Osteoblast (primary cell): ENCODE data around the gene SRP19. TPM values are rescaled to one million over a fixed set of nuclear protein-coding genes. Genes with fewer than 3 reads are reported as not detected.
"Not testable (repeated sequence)": the region's sequence is repeated elsewhere in the genome, so short reads cannot be mapped to it uniquely, and the experiment has no call there.

Experiments
- DNase-seq: peaks from one replicate; pipeline ENCODE4 v3.0.0; 2011; ENCODE audit warnings: low spot score, mixed read lengths; ENCODE audit not compliant: insufficient read length; ENCODE audit errors: missing footprints
- H2AFZ ChIP-seq: 2 replicates; pipeline ENCODE4 v1.6.0; 2011; ENCODE audit warnings: mild to moderate bottlenecking, low read length
- H3K27ac ChIP-seq: 2 replicates; pipeline ENCODE4 v1.5.1; 2011; ENCODE audit warnings: mild to moderate bottlenecking, low read depth, low read length, moderate library complexity
- H3K27me3 ChIP-seq: 2 replicates; pipeline ENCODE4 v1.6.0; 2012; ENCODE audit warnings: mild to moderate bottlenecking, control low read depth, inconsistent platforms, low read length, moderate library complexity; ENCODE audit not compliant: insufficient read depth
- H3K36me3 ChIP-seq: 2 replicates; pipeline ENCODE4 v1.5.1; 2011; ENCODE audit warnings: mild to moderate bottlenecking, low read length, control low read depth, moderate library complexity; ENCODE audit not compliant: insufficient read depth
- H3K4me1 ChIP-seq: 2 replicates; pipeline ENCODE4 v1.5.1; 2011; ENCODE audit warnings: mild to moderate bottlenecking, low read length, control low read depth, moderate library complexity; ENCODE audit not compliant: insufficient read depth
- H3K4me2 ChIP-seq: 2 replicates; pipeline ENCODE4 v1.6.0; 2011; ENCODE audit warnings: mild to moderate bottlenecking, low read length; ENCODE audit not compliant: insufficient read depth
- H3K4me3 ChIP-seq: fragments of 200-600 bp; sonication (generic); 3 replicates; pipeline ENCODE4 v1.5.1; 2012; ENCODE audit warnings: mild to moderate bottlenecking, low read length, inconsistent platforms; ENCODE audit not compliant: insufficient read depth
- H3K79me2 ChIP-seq: 2 replicates; pipeline ENCODE4 v1.6.0; 2012; ENCODE audit warnings: mild to moderate bottlenecking, low read length, control low read depth, inconsistent platforms; ENCODE audit not compliant: insufficient read depth
- H3K9me3 ChIP-seq: 2 replicates; pipeline ENCODE4 v1.5.1; 2011; ENCODE audit warnings: low read depth, low read length, control low read depth
- H4K20me1 ChIP-seq: 2 replicates; pipeline ENCODE4 v1.6.0; 2012; ENCODE audit warnings: mild to moderate bottlenecking, low read length, control low read depth; ENCODE audit not compliant: insufficient read depth
- total RNA-seq: library from RNA; depleted of rRNA; stranded (reverse); fragments of >200 nt; gene quantifications from 2 replicates; pipeline ENCODE4 v1.2.3, GENCODE V29; 2012
- TF ChIP-seq, protein P1 (sequence below): IDR thresholded peaks from 2 replicates; pipeline ENCODE4 v1.5.1; 2011; ENCODE audit warnings: mild to moderate bottlenecking, low read depth, low read length, moderate library complexity; ENCODE audit errors: extremely low read depth

Gene SRP19
- total RNA-seq, 1 donor: 59.0 TPM

DNA sequence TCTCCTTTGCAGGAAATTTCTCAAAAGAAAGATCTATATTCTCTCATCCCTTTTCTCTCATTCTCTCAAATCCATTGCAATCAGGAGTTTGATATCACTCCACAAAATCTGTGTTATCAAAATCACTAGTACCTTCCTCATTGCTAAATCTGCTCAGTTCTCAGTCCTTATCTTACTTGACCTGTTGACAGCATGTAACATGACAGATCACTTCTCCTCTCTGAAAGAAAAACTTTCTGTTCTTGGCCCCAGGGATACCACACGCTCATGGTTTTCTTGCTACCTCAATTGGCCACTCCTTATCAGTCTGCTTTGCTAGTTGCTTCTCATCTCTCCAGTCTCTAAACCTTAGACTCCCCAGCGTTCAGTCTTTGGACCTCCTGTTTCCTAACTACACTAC lies 22.1 kb downstream of the SRP19 start:
- peaks cover 21% of the 10 kb centered on the region for H3K79me2 ChIP-seq
- no peak for DNase-seq
- no peaks in the 10 kb centered on the region for H3K27me3 ChIP-seq
- H4K20me1 ChIP-seq: no peaks in the 10 kb centered on the region
- H3K4me1 ChIP-seq: peaks cover 5% of the 10 kb centered on the region
- TF ChIP-seq, protein P1, sequence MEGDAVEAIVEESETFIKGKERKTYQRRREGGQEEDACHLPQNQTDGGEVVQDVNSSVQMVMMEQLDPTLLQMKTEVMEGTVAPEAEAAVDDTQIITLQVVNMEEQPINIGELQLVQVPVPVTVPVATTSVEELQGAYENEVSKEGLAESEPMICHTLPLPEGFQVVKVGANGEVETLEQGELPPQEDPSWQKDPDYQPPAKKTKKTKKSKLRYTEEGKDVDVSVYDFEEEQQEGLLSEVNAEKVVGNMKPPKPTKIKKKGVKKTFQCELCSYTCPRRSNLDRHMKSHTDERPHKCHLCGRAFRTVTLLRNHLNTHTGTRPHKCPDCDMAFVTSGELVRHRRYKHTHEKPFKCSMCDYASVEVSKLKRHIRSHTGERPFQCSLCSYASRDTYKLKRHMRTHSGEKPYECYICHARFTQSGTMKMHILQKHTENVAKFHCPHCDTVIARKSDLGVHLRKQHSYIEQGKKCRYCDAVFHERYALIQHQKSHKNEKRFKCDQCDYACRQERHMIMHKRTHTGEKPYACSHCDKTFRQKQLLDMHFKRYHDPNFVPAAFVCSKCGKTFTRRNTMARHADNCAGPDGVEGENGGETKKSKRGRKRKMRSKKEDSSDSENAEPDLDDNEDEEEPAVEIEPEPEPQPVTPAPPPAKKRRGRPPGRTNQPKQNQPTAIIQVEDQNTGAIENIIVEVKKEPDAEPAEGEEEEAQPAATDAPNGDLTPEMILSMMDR: no peak
- H3K9me3 ChIP-seq: no peaks in the 10 kb centered on the region
- H2AFZ ChIP-seq: no peak overlapping the region
- H3K27ac ChIP-seq: no peak overlapping the region
- H3K4me2 ChIP-seq: no peak overlapping the region
- H3K4me3 ChIP-seq: no peak overlapping the region
- H3K36me3 ChIP-seq: peaks cover 59% of the 10 kb centered on the region

DNA sequence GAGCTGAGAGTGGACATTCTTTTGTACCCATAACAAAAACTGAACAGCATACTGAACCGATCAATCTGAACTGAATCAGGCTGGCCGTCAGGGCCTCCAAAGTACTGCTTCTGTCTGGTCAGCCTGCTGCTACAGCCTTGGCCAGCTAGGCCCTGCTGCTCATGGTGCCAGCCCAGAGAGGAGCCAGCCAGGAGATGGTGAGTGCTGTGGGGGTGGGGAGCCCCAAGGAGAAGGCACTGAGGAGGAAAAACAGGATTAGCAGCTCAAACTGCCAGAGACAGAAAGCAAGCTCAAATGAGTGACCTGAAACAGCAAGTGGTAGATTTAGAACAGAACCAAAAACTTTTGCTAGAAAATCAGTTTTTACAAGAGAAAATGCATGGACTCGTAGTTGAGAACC lies 23.9 kb downstream of the SRP19 start:
- no peaks in the 10 kb centered on the region for H3K4me1 ChIP-seq
- peaks cover 46% of the 10 kb centered on the region for H3K36me3 ChIP-seq
- no peak overlapping the region for H3K4me2 ChIP-seq
- no peak overlapping the region for H3K27ac ChIP-seq
- H3K27me3 ChIP-seq: no peaks in the 10 kb centered on the region
- no peak overlapping the region for H3K4me3 ChIP-seq
- H3K9me3 ChIP-seq: no peaks in the 10 kb centered on the region
- peaks cover 21% of the 10 kb centered on the region for H3K79me2 ChIP-seq
- no peak for DNase-seq
- H2AFZ ChIP-seq: no peak overlapping the region
- TF ChIP-seq, protein P1: no peak
- no peaks in the 10 kb centered on the region for H4K20me1 ChIP-seq

DNA sequence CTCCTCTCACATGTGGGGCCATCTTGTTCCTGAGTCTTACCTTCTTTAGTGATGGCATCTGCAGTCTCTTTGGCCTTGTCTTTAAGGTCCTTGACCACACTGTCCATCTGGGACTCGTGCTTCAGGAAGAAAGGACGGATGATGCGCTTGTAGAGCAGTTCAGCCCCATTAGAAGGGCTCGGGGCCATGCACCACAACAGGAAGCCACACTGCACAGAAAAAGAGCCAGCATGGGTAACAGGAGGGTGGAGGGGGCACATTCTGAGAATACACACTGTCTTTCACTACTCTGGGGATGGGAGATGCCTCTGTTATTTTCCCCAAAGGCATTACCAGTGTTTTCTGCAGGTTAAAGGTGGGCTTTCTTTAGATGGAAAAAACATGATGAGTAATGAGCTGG lies 25.9 kb downstream of the SRP19 start:
- TF ChIP-seq, protein P1: no peak
- Histone ChIP-seq H3K4me2 (no peak overlapping the region), H3K27me3 (no peaks in the 10 kb centered on the region), H3K9me3 (no peaks in the 10 kb centered on the region), H2AFZ (no peak overlapping the region), H3K36me3 (peaks cover 39% of the 10 kb centered on the region), H3K4me1 (no peaks in the 10 kb centered on the region), H3K27ac (no peak overlapping the region), H3K79me2 (peaks cover 25% of the 10 kb centered on the region), H4K20me1 (no peaks in the 10 kb centered on the region), H3K4me3 (no peak overlapping the region)
- DNase-seq: no peak

DNA sequence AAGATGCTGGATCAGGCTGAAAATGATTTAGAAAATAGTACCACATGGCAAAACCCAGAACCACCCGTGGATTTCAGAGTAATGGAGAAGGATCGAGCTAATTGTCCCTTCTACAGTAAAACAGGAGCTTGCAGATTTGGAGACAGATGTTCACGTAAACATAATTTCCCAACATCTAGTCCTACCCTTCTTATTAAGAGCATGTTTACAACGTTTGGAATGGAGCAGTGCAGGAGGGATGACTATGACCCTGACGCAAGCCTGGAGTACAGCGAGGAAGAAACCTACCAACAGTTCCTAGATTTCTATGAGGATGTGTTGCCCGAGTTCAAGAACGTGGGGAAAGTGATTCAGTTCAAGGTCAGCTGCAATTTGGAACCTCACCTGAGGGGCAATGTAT lies 31.0 kb downstream of the SRP19 start:
- Histone ChIP-seq H4K20me1 (peaks cover 12% of the 10 kb centered on the region), H3K79me2 (peaks cover 25% of the 10 kb centered on the region), H3K36me3 (peaks cover 30% of the 10 kb centered on the region)
- H3K27me3 ChIP-seq, H3K9me3 ChIP-seq, H3K4me1 ChIP-seq, H2AFZ ChIP-seq, H3K27ac ChIP-seq, H3K4me2 ChIP-seq, DNase-seq, H3K4me3 ChIP-seq: not testable (repeated sequence)

DNA sequence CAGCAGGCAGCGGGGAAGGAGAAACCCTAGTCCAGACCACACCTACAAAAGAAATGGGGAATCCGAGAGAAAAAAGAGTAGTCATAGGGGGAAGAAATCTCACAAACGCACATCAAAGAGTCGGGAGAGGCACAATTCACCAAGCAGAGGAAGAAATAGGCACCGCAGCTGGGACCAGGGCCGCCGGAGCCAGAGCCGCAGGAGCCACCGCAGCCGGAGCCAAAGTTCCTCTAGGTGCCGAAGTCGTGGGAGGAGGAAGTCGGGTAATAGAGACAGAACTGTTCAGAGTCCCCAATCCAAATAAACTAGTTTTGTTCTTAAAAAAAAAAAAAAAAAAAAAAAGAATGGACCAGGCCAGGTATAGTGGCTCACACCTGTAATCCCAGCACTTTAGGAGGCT lies 31.7 kb downstream of the SRP19 start:
- Histone ChIP-seq H3K4me3 (no peak overlapping the region), H3K9me3 (no peaks in the 10 kb centered on the region), H3K4me1 (no peaks in the 10 kb centered on the region), H3K27ac (no peak overlapping the region), H2AFZ (no peak overlapping the region), H3K79me2 (peaks cover 26% of the 10 kb centered on the region), H3K4me2 (no peak overlapping the region), H4K20me1 (peaks cover 12% of the 10 kb centered on the region), H3K27me3 (no peaks in the 10 kb centered on the region), H3K36me3 (peaks cover 29% of the 10 kb centered on the region)
- DNase-seq: no peak
- TF ChIP-seq, protein P1: no peak
